Kidney (tissue), 14 donors: ENCODE measurements around the gene NR5A1. TPM values are rescaled to one million over a fixed set of nuclear protein-coding genes. Genes with fewer than 3 reads are reported as not detected.

Experiments used
- DNase-seq, 5 donors: peaks; one replicate each; pipeline ENCODE4 v3.0.0-alpha.2; 2013 to 2020
- FAIRE-seq: peaks from 2 replicates; lab custom pipeline; 2012; peaks lifted over from hg19 to GRCh38; lab: Jason Lieb, UNC
- H3K27ac ChIP-seq, 2 donors: one replicate each; pipeline ENCODE4 v1.7.0; 2013; ENCODE audit warnings: low read depth in 2 of 2, low read length in 2 of 2, inconsistent platforms in 1 of 2
- H3K27me3 ChIP-seq: one replicate; pipeline ENCODE4 v1.7.1; 2013; ENCODE audit warnings: low read length, inconsistent platforms; ENCODE audit not compliant: control insufficient read depth, insufficient read depth
- H3K36me3 ChIP-seq, 3 donors: one replicate each; pipeline versions ENCODE4 v1.7.0 to v1.7.1; 2013; ENCODE audit warnings: low read length in 3 of 3, control low read depth in 1 of 3, inconsistent platforms in 1 of 3; ENCODE audit not compliant: insufficient read depth in 3 of 3, control insufficient read depth in 2 of 3
- H3K4me1 ChIP-seq, 3 donors: one replicate each; pipeline versions ENCODE4 v1.7.0 to v1.7.1; 2013; ENCODE audit warnings: low read length in 3 of 3, inconsistent platforms in 1 of 3, low read depth in 1 of 3; ENCODE audit not compliant: control insufficient read depth in 2 of 3, insufficient read depth in 2 of 3
- H3K4me3 ChIP-seq, 3 donors: one replicate each; pipeline versions ENCODE4 v1.7.0 to v1.8.1; 2013; ENCODE audit warnings: low read length in 3 of 3, control low read depth in 1 of 3, inconsistent platforms in 1 of 3
- H3K9ac ChIP-seq, 3 donors: one replicate each; pipeline versions ENCODE4 v1.7.0 to v1.7.1; 2013; ENCODE audit warnings: low read length in 3 of 3, control low read depth in 1 of 3, inconsistent platforms in 1 of 3
- H3K9me3 ChIP-seq, 3 donors: one replicate each; pipeline versions ENCODE4 v1.7.0 to v1.7.1; 2013; ENCODE audit warnings: low read length in 3 of 3, control low read depth in 1 of 3, inconsistent platforms in 1 of 3; ENCODE audit not compliant: control insufficient read depth in 2 of 3, insufficient read depth in 1 of 3
- intact Hi-C: fragments of 100-400 bp; cut with DNase I; formaldehyde crosslinking; loops from one replicate; pipeline ENCODE4 v1.11.1; 2022
- polyA plus RNA-seq: library from polyadenylated mRNA; stranded (reverse); fragments of 350-450 nt; fragmentation: Illumina TruSeq; extraction: RNeasy Lipid Tissue Mini Kit (QIAGEN cat#74804); gene quantifications from one replicate; pipeline ENCODE4 v1.2.3, GENCODE V29; 2014; ENCODE audit warnings: low read depth, low replicate concordance; ENCODE audit not compliant: insufficient read depth
- total RNA-seq: library from RNA; stranded (reverse); fragmentation: NEBNext Ultra II Directional; extraction: Animal tissue kit (Norgen Biotek cat#: 25700); gene quantifications from one replicate; pipeline ENCODE4 v1.2.1, GENCODE V29; 2021
- TF ChIP-seq, protein P1 (sequence below): IDR thresholded peaks from 3 replicates; pipeline ENCODE4 v1.5.1; 2012; ENCODE audit warnings: mild to moderate bottlenecking, moderate library complexity, borderline replicate concordance; ENCODE audit not compliant: insufficient read depth; ENCODE audit errors: extremely low read depth
- donor health status: control.
- donor health status: control.
- donor health status: control.
- donor health status: control.
- donor health status: control.
- donor health status: DM: yes; HTN: yes; CAD: no.
- donor health status: Normal renal cell carcinoma (clear cell type).

Gene NR5A1
- total and polyA plus RNA-seq, 2 donors from 2014 or later = not detected

- no peak for FAIRE-seq
- Histone ChIP-seq H3K27me3 (no peaks in the 10 kb centered on the region), H3K9ac (no peak overlapping the region), H3K4me3 (no peak overlapping the region), H3K27ac (no peak overlapping the region), H3K9me3 (peaks cover 0 to 5% (median 4%) of the 10 kb centered on the region in 3 donors), H3K4me1 (no peaks in the 10 kb centered on the region), H3K36me3 (no peaks in the 10 kb centered on the region)
- TF ChIP-seq, protein P1, sequence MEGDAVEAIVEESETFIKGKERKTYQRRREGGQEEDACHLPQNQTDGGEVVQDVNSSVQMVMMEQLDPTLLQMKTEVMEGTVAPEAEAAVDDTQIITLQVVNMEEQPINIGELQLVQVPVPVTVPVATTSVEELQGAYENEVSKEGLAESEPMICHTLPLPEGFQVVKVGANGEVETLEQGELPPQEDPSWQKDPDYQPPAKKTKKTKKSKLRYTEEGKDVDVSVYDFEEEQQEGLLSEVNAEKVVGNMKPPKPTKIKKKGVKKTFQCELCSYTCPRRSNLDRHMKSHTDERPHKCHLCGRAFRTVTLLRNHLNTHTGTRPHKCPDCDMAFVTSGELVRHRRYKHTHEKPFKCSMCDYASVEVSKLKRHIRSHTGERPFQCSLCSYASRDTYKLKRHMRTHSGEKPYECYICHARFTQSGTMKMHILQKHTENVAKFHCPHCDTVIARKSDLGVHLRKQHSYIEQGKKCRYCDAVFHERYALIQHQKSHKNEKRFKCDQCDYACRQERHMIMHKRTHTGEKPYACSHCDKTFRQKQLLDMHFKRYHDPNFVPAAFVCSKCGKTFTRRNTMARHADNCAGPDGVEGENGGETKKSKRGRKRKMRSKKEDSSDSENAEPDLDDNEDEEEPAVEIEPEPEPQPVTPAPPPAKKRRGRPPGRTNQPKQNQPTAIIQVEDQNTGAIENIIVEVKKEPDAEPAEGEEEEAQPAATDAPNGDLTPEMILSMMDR = no peak
- peak in 1 of 5 donors; percentile 14 for DNase-seq
- intact Hi-C loops = no loop called here
Observed at GRCh38 chr9:124465736-124466135, 41.5 kb downstream of the NR5A1 start.

DNA sequence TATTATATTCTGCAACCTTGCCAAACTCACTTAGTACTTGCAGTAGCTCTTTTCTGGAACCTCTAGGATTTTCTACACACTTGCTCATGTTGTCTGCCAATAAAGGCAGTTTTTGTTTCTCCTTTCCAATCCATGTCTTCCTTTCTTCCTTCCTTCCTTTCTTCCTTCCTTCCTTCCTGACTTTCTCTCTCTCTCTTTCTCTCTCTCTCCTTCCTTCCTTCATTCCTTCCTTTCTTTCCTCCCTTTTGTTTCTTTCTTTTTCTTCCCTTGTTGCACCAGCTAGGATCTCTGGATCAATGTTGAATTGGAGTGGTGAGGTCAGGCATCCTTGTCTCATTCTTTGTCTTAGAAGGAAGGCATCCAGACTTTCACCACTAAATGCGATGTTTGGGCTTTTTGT is 44.5 kb downstream of the NR5A1 start:
- no peak for FAIRE-seq
- Histone ChIP-seq H3K36me3 (no peaks in the 10 kb centered on the region), H3K27ac (no peak overlapping the region), H3K27me3 (no peaks in the 10 kb centered on the region), H3K9me3 (peaks cover 0 to 9% (median 7%) of the 10 kb centered on the region in 3 donors), H3K9ac (no peak overlapping the region), H3K4me3 (no peak overlapping the region), H3K4me1 (no peaks in the 10 kb centered on the region)
- intact Hi-C loops = no loop called here
- no peak for DNase-seq
- TF ChIP-seq, protein P1 = no peak

GRCh38 chr9:124458441-124458840 is 48.8 kb downstream of the NR5A1 start:
- Histone ChIP-seq H3K4me3 (no peak overlapping the region), H3K36me3 (no peaks in the 10 kb centered on the region), H3K9ac (no peak overlapping the region), H3K27ac (no peak overlapping the region), H3K27me3 (no peaks in the 10 kb centered on the region), H3K4me1 (no peaks in the 10 kb centered on the region), H3K9me3 (peaks cover 0 to 9% (median 7%) of the 10 kb centered on the region in 3 donors)
- TF ChIP-seq, protein P1 = no peak
- DNase-seq = peak in 1 of 5 donors; percentile 28
- FAIRE-seq = no peak
- intact Hi-C loops = no loop called here

DNA sequence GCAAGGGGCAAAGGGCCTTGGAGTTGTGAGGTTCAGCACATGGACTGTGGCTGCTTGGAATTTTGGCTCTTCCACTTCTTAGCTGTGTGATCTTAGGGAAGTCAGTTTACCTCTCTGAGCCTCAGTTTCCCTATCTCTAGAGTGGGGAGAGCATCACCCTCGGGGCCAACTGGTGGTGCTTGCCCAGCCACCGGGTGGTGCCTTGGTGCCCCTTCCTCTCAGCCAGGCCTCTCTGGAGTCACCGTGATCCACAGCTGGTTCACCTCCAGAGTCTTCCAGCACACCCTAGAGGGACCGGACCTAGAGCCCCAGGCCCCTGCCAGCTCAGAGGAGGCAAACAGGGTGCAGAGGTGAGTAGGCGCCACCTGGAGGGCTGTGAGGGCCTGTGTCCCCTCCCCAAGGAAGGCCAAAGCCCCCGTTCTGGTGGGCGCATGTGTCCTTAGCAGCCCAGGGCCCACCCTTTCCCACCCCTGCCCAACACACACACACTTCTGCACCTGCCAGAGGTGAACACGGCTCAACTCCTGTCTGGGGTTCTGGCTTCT is 49.2 kb downstream of the NR5A1 start:
- FAIRE-seq (no peak), DNase-seq (peak in 2 of 5 donors; percentile 25 to 71)

More for the DNA sequence above, 49.2 kb downstream of the NR5A1 start:
- H3K9me3 ChIP-seq = peaks cover 0 to 7% (median 6%) of the 10 kb centered on the region in 3 donors
- intact Hi-C loops = no loop called here
- no peak overlapping the region for H3K4me3 ChIP-seq
- H3K9ac ChIP-seq = no peak overlapping the region
- TF ChIP-seq, protein P1 = no peak
- H3K4me1 ChIP-seq = no peaks in the 10 kb centered on the region
- no peaks in the 10 kb centered on the region for H3K36me3 ChIP-seq
- no peaks in the 10 kb centered on the region for H3K27me3 ChIP-seq
- H3K27ac ChIP-seq = no peak overlapping the region
